GM12864 (cell line): ENCODE results near the gene SNTA1.

Experiments
- DNase-seq: peaks from one replicate; pipeline ENCODE4 v3.0.0-alpha.2; 2011; ENCODE audit warnings: low read depth
- H3K4me3 ChIP-seq: 2 replicates; pipeline ENCODE4 v1.5.1; 2011; ENCODE audit warnings: mild to moderate bottlenecking, low read depth, low read length, control low read depth
- TF ChIP-seq, protein P1 (sequence below): IDR thresholded peaks from 2 replicates; pipeline ENCODE4 v1.5.1; 2011; ENCODE audit warnings: low read depth, mild to moderate bottlenecking, moderate library complexity, low read length, control low read depth, inconsistent platforms; ENCODE audit errors: missing control alignments

SNTA1 gene

DNA sequence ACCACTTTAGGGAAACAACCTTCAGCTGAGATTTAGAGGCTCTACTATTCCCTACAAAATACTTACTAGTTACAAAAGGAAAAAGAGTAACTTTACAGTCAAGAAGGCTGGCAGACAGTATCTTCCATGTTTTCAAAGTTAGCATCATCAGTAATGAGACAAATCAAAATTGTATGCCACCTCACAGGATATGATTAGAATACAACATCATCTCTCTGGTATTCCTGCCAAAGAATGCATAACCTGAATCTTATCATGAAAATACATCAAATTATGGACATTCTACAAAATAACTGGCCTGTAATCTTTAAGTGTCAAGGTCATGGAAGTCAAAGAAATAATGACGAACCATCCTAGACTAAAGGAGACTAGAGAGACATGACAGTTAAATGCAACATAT, 80.7 kb downstream of the SNTA1 start:
- H3K4me3 ChIP-seq, result no peak overlapping the region
- TF ChIP-seq, protein P1, sequence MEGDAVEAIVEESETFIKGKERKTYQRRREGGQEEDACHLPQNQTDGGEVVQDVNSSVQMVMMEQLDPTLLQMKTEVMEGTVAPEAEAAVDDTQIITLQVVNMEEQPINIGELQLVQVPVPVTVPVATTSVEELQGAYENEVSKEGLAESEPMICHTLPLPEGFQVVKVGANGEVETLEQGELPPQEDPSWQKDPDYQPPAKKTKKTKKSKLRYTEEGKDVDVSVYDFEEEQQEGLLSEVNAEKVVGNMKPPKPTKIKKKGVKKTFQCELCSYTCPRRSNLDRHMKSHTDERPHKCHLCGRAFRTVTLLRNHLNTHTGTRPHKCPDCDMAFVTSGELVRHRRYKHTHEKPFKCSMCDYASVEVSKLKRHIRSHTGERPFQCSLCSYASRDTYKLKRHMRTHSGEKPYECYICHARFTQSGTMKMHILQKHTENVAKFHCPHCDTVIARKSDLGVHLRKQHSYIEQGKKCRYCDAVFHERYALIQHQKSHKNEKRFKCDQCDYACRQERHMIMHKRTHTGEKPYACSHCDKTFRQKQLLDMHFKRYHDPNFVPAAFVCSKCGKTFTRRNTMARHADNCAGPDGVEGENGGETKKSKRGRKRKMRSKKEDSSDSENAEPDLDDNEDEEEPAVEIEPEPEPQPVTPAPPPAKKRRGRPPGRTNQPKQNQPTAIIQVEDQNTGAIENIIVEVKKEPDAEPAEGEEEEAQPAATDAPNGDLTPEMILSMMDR, result no peak
- DNase-seq, result no peak

DNA sequence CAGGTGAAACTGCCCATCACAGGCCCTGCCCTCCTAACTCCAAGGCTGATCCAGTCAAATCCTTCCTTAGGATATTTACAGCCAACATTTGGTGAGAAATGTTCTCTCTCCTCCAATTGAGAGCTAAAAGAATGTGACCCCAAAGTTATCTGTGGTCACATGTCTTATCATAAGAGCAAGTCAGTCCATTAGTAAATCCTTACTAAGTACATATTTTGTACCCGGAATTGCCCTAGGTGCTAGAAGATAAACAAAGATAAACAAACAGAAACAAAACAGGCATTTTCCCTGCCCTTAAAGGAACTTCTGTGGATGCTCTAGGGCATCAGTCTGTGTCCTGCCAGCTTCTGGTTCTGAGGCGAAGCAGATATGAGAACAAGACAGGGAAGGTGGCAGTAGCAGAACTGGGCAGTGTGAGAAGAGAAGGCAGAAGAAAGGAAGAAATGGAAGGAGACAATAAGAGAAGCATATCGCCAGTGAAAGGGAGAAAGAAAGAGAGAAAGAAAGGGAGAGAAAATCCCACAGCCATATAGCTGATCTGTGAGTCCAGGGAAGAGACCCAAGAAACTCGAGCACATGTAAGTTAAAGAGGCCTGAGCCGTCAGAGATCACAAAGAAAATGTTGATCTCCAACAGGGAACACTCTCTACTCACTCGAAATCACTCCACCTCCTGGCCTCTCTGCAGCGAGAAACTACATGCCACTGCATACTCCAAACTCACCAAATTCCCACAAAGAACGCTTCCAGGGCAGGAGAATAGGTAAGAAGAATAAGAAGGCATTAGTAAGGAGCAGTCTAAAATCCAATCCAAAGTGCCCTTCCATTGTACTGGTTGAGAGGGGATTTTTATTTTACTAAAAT, 83.9 kb downstream of the SNTA1 start:
- TF ChIP-seq, protein P1, result no peak
- no peak overlapping the region for H3K4me3 ChIP-seq
- no peak for DNase-seq
